Midbrain (tissue), 1 donor: ENCODE measurements around the gene ANO9.
"Not testable (repeated sequence)": the region's sequence is repeated elsewhere in the genome, so short reads cannot be mapped to it uniquely, and the experiment has no call there.

Source experiments
- DNase-seq: peaks from one replicate; lab custom pipeline; 2025; lab: John Stamatoyannopoulos, UW

ANO9 gene

GRCh38 chr11:403021-403760, 38.6 kb downstream of the ANO9 start:
- DNase-seq: no peak

DNA sequence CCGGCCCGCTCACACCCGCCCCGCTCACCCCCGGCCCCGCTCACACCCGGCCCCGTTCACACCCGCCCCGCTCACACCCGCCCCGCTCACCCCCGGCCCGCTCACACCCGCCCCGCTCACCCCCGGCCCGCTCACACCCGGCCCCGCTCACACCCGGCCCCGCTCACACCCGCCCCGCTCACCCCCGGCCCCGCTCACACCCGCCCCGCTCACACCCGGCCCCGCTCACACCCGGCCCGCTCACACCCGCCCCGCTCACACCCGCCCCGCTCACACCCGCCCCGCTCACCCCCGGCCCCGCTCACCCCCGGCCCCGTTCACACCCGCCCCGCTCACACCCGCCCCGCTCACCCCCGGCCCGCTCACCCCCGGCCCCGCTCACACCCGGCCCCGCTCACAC, 40.6 kb downstream of the ANO9 start:
- DNase-seq: not testable (repeated sequence)

GRCh38 chr11:400241-400689, 41.5 kb downstream of the ANO9 start:
- no peak for DNase-seq

GRCh38 chr11:399731-400211, 42.0 kb downstream of the ANO9 start:
- DNase-seq: no peak

DNA sequence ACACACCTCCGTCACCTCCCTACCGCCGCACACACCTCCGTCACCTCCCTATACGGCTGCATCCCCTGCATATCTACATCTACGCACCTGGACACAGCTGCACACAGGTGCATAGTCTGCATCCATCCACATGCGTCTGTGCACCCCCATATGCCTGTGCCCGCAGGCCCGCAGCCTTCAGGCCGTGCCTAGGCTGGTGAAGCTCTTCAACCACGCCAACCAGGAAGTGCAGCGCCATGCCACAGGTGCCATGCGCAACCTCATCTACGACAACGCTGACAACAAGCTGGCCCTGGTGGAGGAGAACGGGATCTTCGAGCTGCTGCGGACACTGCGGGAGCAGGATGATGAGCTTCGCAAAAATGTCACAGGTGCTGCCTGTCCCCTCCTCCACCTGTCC, 43.0 kb downstream of the ANO9 start:
- DNase-seq: no peak

- peak; percentile 2 for DNase-seq
Observed at GRCh38 chr11:396948-397548, 44.8 kb downstream of the ANO9 start.

DNA sequence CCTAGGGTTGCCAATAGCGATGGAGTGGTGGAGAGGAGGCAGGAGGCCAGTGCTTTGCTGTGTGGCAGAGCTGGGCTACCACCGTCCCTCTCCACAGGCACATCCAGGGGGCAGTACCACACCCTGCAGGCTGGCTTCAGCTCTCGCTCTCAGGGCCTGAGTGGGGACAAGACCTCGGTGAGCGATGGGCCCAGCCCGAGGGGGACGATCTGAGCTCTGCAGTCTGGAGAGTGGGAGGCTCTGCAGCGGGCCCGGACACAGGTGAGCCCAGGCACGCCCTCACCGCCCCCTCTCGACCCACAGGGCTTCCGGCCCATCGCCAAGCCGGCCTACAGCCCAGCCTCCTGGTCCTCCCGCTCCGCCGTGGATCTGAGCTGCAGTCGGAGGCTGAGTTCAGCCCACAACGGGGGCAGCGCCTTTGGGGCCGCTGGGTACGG, 45.3 kb downstream of the ANO9 start:
- no peak for DNase-seq

DNA sequence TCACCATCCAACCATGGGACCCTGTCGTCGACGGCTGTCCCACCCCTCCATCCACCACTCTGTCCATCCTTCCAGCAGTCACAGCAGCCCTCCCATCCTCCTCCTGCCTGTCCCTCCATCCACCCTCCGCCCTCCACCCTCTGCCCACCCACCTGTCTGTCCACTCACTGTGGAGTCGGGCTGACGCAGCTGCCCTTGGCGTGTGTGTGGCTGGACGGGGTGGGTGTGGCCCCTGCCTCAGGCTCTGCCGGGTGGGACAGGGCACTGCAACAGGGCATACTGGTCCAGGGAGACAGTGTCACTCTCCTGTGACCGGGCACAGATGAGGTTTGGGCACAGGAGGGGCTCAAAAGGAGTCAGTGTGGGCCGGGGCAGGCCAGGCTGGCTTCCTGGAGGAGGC, 45.9 kb downstream of the ANO9 start:
- no peak for DNase-seq

DNA sequence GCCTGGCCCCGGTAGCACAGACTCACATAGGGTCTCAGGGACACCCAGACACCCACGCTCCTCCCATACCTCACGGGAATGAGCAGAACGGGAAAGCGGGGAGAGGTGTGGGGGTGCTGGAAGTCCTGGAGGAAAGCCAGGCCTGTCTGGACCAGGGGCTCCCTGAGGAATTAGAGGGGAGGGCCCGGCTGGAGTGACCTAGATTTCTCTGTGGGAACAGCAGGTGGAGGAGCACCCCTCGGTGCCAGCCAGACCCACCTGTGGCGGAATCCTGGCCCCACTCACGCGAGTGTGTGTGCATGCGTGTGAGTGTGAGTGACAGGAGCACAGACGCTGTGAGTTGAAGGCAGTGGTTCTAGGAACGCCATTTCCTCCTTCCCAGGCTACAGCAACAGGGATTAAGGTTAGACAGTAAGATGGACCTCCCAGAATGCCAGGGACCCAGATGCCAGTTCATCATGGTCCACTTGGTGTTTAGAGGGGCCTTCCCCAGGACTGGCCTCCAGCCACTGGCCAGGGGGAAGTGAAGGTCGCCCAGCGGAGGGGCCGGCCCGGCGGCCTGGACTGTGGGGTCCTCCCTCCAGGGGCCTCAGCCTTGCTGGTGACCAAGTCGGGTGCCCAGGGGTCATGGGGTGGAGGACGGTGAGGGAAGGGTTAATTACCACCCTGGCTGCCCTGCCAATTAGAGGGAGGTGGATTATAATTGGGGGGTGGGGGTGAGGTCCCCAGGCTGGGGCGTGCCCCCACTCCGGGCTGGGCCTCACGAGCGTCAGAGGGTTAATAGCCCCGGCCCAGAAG, 46.8 kb downstream of the ANO9 start:
- DNase-seq: no peak

- DNase-seq: no peak
Observed at GRCh38 chr11:394034-394857, 47.6 kb downstream of the ANO9 start, which contains the start of gene PKP3. TSS of gene PKP3 (plus strand) at chr11:394209. CDS start at chr11:394293, 84 bp downstream.

- DNase-seq: no peak
Observed at GRCh38 chr11:393219-394033, 48.4 kb downstream of the ANO9 start.

DNA sequence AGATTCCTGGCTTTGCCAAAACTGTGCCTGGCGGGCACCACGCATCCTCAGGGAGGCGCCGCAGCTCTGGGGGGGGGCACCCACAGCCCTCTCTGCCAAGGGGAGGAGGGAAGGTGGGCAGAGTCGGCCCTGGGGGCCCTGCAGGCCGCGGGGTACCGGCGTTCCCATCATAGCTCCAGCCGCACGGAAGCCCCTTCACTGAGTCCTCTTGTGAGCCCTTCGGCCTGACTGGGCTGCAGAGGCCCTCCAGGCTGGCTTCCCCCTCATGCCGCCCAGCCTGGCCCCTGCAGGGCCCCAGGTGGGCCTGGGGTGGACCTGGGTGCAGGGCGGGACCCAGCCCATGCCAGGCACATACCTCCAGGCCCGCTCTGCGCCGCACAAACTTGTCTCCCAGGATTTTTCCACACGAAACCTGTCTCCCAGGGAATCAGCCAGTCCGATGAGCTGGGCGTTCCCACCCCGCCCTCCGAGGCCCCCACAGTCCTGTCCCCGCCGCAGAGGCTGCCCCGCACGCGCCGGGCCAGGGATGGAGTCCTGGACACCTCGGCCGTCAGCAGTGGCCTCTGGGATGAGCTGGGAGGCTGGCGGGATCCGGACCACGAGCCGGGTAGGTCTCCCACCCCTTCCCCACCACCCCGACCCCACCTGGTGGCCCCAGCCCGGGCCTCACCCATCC, 49.6 kb downstream of the ANO9 start:
- no peak for DNase-seq

DNA sequence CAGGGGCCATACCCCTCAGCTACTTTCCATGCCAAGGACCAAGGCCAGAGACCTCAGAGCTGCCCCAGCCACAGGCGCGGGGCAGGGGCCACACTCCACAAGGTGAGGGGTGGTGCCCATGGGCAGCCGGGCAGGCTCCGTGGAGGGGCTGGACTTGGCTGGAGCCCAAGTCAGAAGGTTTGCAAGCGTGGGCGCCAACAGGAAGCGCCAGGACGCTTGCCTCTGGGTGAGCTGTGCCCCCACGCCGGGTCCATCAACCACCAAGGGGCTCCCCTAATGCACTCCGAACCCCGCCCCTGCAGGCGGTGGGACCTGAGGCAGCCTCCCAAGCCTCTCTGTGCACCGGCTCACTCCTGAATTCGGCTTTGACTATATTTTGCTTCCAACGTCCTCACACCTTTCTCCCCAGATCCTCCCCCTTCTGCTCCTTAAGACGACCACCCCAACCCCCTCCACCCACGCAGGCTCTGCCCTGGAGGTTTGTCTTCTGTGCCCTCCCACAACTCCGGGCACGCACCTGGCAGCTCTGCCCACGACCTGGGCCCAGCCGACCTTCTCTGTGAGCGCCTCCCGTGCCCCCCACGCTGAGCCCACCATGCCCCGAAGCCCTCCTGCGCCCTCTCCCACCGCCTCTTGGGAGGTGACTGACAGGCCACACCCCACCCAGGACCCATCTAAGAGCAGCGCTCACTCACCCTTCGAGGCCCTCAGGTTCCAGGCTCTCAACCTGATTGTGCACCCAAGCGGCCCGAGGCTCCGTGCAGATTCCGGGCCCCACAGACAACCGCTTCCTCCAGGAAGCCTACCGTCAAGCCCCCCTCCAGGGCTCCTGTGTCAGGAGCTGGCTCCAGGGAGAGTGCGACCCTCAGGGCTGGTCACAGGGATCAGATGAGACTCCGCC, 50.4 kb downstream of the ANO9 start:
- DNase-seq: no peak

GRCh38 chr11:390175-390574, 51.6 kb downstream of the ANO9 start:
- no peak for DNase-seq

GRCh38 chr11:389369-389768, 52.4 kb downstream of the ANO9 start:
- not testable (repeated sequence) for DNase-seq

DNA sequence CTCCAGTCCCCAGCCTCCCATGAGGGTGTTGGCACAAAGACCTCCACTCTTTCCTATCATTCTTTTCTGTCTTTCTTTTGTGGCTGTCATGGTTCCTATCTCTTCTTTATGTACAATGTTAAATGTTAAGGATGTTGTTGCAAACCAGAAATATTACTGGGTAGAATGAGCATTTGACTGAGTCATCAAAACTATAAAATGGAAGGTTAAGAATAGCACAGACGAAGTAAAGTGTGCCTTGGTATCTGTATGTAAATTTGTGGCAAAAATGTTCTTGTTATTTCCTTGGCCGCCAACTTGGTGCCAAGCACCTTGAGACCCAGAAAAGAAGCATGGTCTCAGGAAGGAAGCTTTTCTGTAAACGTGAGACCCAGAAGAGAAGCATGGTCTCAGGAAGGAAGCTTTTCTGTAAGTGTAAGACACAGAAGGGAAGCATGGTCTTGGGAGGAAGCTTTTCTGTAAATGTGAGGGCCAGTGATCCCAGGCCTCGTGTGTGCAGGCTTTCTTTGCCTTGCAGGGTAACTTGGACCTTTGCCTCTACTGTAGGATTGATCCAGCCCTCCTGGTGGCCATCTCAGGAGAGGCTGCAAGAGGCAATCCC, 54.5 kb downstream of the ANO9 start:
- DNase-seq: no peak

- DNase-seq: no peak
Observed at GRCh38 chr11:386483-386882, 55.3 kb downstream of the ANO9 start.

DNA sequence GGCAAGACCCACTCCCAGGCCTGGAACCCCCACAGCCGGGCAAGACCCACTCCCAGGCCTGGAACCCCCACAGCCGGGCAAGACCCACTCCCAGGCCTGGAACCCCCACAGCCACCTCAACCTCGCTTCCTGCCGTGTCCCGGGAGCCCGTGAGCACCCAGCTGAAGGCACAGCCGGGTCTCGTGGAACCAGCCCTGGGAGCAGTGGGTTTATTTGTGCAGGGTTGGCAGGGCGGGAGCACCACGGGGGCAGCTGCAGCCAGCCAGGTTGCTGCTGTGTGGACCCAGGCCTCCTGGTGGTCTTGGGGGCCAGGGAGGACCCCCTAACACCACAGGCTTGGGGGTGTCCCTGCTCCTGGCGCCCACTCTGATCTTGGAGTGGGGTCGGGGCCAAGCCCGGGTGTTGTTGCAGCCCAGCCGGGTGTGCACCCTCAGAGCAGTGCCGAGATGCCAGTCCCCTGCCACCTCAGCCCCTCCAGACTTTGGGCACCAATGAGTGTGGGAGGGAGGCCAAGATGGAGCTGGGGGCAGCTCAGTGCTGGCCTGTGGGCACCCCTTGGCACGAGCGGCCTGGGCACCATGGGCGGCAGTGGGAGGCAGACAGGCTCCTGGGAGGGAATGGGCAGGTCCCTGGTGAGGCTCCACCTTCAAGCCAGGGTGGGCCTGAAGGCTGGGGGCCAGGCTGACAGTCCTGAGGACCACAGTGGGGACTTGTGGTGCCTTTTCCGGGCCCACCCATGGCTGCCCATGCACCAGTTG, 56.0 kb downstream of the ANO9 start:
- no peak for DNase-seq
